Activated CD4-positive, alpha-beta T cell treated with anti-CD3 and anti-CD28 coated beads for 36 hours (primary cell): ENCODE data around the gene ZP3. TPM values are rescaled to one million over a fixed set of nuclear protein-coding genes. Genes with fewer than 3 reads are reported as not detected.
"Not testable (repeated sequence)": the region's sequence is repeated elsewhere in the genome, so short reads cannot be mapped to it uniquely, and the experiment has no call there.

Experiments used
- ATAC-seq: fragments of 200-7000 bp; cut with Tn5 transposase; one replicate; pipeline ENCODE4 v1.10.0; 2021; ENCODE audit warnings: mild to moderate bottlenecking, moderate library complexity
- CTCF ChIA-PET: fragments of 350-600 bp; sonication (Branson Sonifier 250); formaldehyde crosslinking; loops from one replicate; lab custom pipeline; 2021; ENCODE audit warnings: antibody characterized with exemption; lab: Charles Lee
- POLR2A ChIA-PET: fragments of 350-600 bp; sonication (Branson Sonifier 250); formaldehyde crosslinking; loops from one replicate; lab custom pipeline; 2021; ENCODE audit warnings: antibody characterized with exemption, inconsistent platforms; lab: Charles Lee
- DNase-seq: peaks from one replicate; pipeline ENCODE4 v3.0.0-alpha.2; 2020
- H3K27ac Mint-ChIP-seq: one replicate; pipeline ENCODE4 v1.8.0; 2021; ENCODE audit warnings: mixed read lengths
- H3K27me3 Mint-ChIP-seq: one replicate; pipeline ENCODE4 v1.8.0; 2021; ENCODE audit warnings: mixed read lengths
- H3K36me3 Mint-ChIP-seq: one replicate; pipeline ENCODE4 v1.8.0; 2021; ENCODE audit warnings: low read depth, mixed read lengths
- H3K4me1 Mint-ChIP-seq: one replicate; pipeline ENCODE4 v1.8.0; 2021; ENCODE audit warnings: mixed read lengths
- H3K4me3 Mint-ChIP-seq: one replicate; pipeline ENCODE4 v1.8.0; 2021; ENCODE audit warnings: mild to moderate bottlenecking, moderate library complexity, mixed read lengths
- H3K9me3 Mint-ChIP-seq: one replicate; pipeline ENCODE4 v1.8.0; 2021; ENCODE audit warnings: low read depth, mixed read lengths
- intact Hi-C, 2 experiments: fragments of 100-400 bp; cut with DNase I in 1 of 2; cut with micrococcal nuclease in 1 of 2; formaldehyde crosslinking; loops; one replicate each; pipeline versions ENCODE4 v1.14.2 to v1.15.1; 2022 to 2024; cut with DNase I, micrococcal nuclease
- total RNA-seq, 2 experiments: library from RNA; stranded (reverse); gene quantifications; one replicate each; pipeline ENCODE4 v1.2.3, GENCODE V29; 2021

The ZP3 gene
- total RNA-seq, 2 experiments from 2014 or later, result 7.0 to 7.9 TPM

DNA sequence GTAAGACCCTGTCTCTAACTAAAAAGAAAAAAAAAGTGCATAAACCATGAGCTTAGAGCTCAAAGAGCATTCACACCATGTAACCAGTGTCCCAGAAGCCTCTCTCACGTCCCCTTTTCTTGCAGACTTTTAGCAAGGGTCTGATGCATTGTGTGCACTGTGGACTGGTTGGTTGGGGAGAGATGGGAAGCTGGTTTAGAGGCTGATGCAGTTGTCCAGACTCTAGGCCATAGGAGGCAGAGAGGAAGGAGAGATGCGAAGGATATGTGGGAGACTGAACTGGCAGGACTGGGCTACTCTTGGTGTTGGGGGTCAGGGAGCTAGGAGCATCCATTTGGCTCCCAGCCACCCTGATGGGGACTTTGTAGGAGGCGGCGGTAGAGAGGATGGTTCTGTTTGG, 17.0 kb upstream of the ZP3 start:
- POLR2A ChIA-PET, result no interaction called here

GRCh38 chr7:76408121-76408560, 16.6 kb upstream of the ZP3 start:
- Mint-ChIP-seq H3K36me3 (peaks cover 1% of the 10 kb centered on the region), H3K27me3 (no peaks in the 10 kb centered on the region), H3K9me3 (no peaks in the 10 kb centered on the region), H3K4me3 (no peak overlapping the region), H3K4me1 (peaks cover 4% of the 10 kb centered on the region), H3K27ac (no peak overlapping the region)
- POLR2A ChIA-PET, result no interaction called here
- intact Hi-C loops, result no loop called here
- ATAC-seq, result no peak
- CTCF ChIA-PET, result no interaction called here
- no peak for DNase-seq

More for the DNA sequence above, 17.0 kb upstream of the ZP3 start:
- Mint-ChIP-seq H3K27me3 (no peaks in the 10 kb centered on the region), H3K4me1 (peaks cover 4% of the 10 kb centered on the region), H3K27ac (no peak overlapping the region), H3K9me3 (no peaks in the 10 kb centered on the region), H3K36me3 (peaks cover 1% of the 10 kb centered on the region), H3K4me3 (no peak overlapping the region)
- DNase-seq (no peak), ATAC-seq (no peak)
- CTCF ChIA-PET, result no interaction called here
- intact Hi-C loops, result no loop called here

GRCh38 chr7:76409537-76409936, 15.2 kb upstream of the ZP3 start, which contains the start of gene SSC4D:
SSC4D (minus strand) TSS chr7:76409697; CDS start chr7:76404439, 5,258 bp downstream.
- Mint-ChIP-seq H3K4me3 (no peak within 1 kb of the TSS), H3K4me1 (no peaks in the 10 kb centered on the region), H3K27ac (no peak within 1 kb of the TSS), H3K27me3 (no peaks in the 10 kb centered on the region), H3K36me3 (peaks cover 1% of the 10 kb centered on the region), H3K9me3 (no peaks in the 10 kb centered on the region)
- DNase-seq (no peak), ATAC-seq (no peak)
- intact Hi-C loops, result no loop called here
- CTCF ChIA-PET, result no interaction called here
- POLR2A ChIA-PET, result no interaction called here

DNA sequence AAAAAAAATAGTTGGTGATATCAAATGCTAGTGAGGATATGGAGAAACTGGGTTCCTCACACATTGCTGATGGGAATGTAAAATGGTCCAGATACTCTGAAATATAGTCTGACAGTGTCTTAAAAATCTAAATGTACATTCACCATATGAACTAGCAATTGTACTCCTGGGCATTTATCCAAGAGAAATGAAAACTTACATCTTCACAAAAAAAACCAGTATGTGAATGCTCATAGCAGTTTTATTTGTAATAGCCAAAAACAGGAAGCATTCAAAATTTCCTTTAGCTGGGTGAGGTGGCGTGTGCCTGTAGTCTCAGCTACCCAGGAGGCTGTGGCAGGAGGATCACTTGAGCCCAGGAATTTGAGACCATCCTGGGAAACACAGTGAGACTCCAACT, 13.1 kb upstream of the ZP3 start:
- ChIA-PET CTCF (no interaction called here), POLR2A (no interaction called here)
- ATAC-seq, result no peak
- Mint-ChIP-seq H3K36me3 (peaks cover 1% of the 10 kb centered on the region), H3K4me1 (no peaks in the 10 kb centered on the region), H3K27ac (no peak overlapping the region), H3K4me3 (no peak overlapping the region), H3K9me3 (no peaks in the 10 kb centered on the region), H3K27me3 (no peaks in the 10 kb centered on the region)
- intact Hi-C loops, result no loop called here
- DNase-seq, result no peak

DNA sequence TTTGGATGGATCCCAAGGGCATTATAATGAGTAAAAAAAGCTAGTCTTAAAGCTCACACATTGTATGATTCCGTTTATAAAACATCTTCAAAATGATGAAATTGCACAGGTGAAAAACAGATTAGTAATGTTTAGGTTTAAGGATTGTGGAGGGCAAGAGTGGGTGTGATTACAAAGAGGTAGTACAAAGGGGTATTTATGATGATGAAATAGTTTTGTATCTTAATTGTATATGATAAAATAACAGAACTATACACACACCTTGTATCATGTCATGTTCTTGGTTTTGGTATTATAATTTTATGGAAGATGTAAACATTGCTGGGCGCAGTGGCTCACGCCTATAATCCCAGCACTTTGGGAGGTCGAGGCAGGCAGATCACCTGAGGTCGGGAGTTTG, 12.5 kb upstream of the ZP3 start:
- intact Hi-C loops, result no loop called here

GRCh38 chr7:76417654-76418310, 7.0 kb upstream of the ZP3 start:
- H3K27me3 Mint-ChIP-seq, POLR2A ChIA-PET, H3K4me3 Mint-ChIP-seq, H3K9me3 Mint-ChIP-seq, DNase-seq, intact Hi-C loops, ATAC-seq, H3K27ac Mint-ChIP-seq, CTCF ChIA-PET, H3K36me3 Mint-ChIP-seq, H3K4me1 Mint-ChIP-seq: not testable (repeated sequence)

More for the DNA sequence above, 12.5 kb upstream of the ZP3 start:
- H3K27ac Mint-ChIP-seq, result no peak overlapping the region
- H3K36me3 Mint-ChIP-seq, result peaks cover 1% of the 10 kb centered on the region
- no peak for DNase-seq
- no peaks in the 10 kb centered on the region for H3K4me1 Mint-ChIP-seq
- ChIA-PET CTCF (no interaction called here), POLR2A (no interaction called here)
- ATAC-seq, result no peak
- H3K27me3 Mint-ChIP-seq, result no peaks in the 10 kb centered on the region
- H3K4me3 Mint-ChIP-seq, result no peak overlapping the region
- no peaks in the 10 kb centered on the region for H3K9me3 Mint-ChIP-seq

DNA sequence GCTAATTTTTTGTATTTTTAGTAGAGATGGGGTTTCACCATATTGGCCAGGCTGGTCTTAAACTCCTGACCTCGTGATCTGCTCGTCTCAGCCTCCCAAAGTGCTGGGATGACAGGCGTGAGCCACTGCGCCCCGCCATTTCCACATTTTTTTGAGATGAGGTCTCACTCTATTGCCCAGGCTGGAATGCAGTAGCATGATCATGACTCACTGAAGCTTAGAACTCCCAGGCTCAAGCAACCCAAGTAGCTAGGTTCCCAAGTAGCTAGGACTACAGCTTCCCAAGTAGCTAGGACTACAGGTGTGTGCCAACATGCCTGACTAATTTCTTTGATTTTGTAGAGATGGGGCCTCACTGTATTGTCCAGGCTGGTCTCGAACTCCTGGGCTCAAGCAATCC, 3.7 kb upstream of the ZP3 start:
- DNase-seq, H3K27ac Mint-ChIP-seq, H3K9me3 Mint-ChIP-seq, ATAC-seq, POLR2A ChIA-PET, H3K27me3 Mint-ChIP-seq, CTCF ChIA-PET, H3K4me1 Mint-ChIP-seq, H3K36me3 Mint-ChIP-seq, H3K4me3 Mint-ChIP-seq, intact Hi-C loops: not testable (repeated sequence)

- ChIA-PET POLR2A (interaction anchor here (0.6 kb wide), 1 partner anchor 70 kb away, joined by 6 read pairs; no protein-coding TSS in a partner anchor), CTCF (no interaction called here)
- H3K27me3 Mint-ChIP-seq, result peaks cover 2% of the 10 kb centered on the region
- intact Hi-C loops, result no loop called here
- no peak overlapping the region for H3K4me3 Mint-ChIP-seq
- no peaks in the 10 kb centered on the region for H3K9me3 Mint-ChIP-seq
- ATAC-seq (no peak), DNase-seq (no peak)
- H3K36me3 Mint-ChIP-seq, result no peaks in the 10 kb centered on the region
- H3K4me1 Mint-ChIP-seq, result peaks cover 9% of the 10 kb centered on the region
- no peak overlapping the region for H3K27ac Mint-ChIP-seq
Measured at GRCh38 chr7:76423666-76424412, 911 bp upstream of the ZP3 start.

- H3K27me3 Mint-ChIP-seq, result peaks cover 2% of the 10 kb centered on the region
- no peak overlapping the region for H3K4me3 Mint-ChIP-seq
- H3K36me3 Mint-ChIP-seq, result no peaks in the 10 kb centered on the region
- no peak overlapping the region for H3K27ac Mint-ChIP-seq
- no peak for DNase-seq
- peaks cover 6% of the 10 kb centered on the region for H3K4me1 Mint-ChIP-seq
- ChIA-PET POLR2A (interaction anchor here (0.6 kb wide), 1 partner anchor 66 kb away, joined by 7 read pairs; the partner anchor contains the start of gene YWHAG), CTCF (no interaction called here)
- intact Hi-C loops, result no loop called here
- no peak for ATAC-seq
- H3K9me3 Mint-ChIP-seq, result no peaks in the 10 kb centered on the region
Measured at GRCh38 chr7:76425156-76425555, 406 bp downstream of the ZP3 start.

- H3K4me3 Mint-ChIP-seq, H3K27me3 Mint-ChIP-seq, H3K9me3 Mint-ChIP-seq, H3K27ac Mint-ChIP-seq, H3K36me3 Mint-ChIP-seq, intact Hi-C loops, H3K4me1 Mint-ChIP-seq, CTCF ChIA-PET, ATAC-seq, POLR2A ChIA-PET, DNase-seq: not testable (repeated sequence)
Measured at GRCh38 chr7:76425558-76425957, 808 bp downstream of the ZP3 start.

GRCh38 chr7:76426246-76426645, 1.5 kb downstream of the ZP3 start:
- DNase-seq (no peak), ATAC-seq (no peak)
- no peak overlapping the region for H3K27ac Mint-ChIP-seq
- POLR2A ChIA-PET, result no interaction called here
- intact Hi-C loops, result no loop called here
- peaks cover 6% of the 10 kb centered on the region for H3K4me1 Mint-ChIP-seq
- no peaks in the 10 kb centered on the region for H3K9me3 Mint-ChIP-seq
- H3K4me3 Mint-ChIP-seq, result no peak overlapping the region
- no peaks in the 10 kb centered on the region for H3K36me3 Mint-ChIP-seq
- peaks cover 2% of the 10 kb centered on the region for H3K27me3 Mint-ChIP-seq
- CTCF ChIA-PET, result no interaction called here

DNA sequence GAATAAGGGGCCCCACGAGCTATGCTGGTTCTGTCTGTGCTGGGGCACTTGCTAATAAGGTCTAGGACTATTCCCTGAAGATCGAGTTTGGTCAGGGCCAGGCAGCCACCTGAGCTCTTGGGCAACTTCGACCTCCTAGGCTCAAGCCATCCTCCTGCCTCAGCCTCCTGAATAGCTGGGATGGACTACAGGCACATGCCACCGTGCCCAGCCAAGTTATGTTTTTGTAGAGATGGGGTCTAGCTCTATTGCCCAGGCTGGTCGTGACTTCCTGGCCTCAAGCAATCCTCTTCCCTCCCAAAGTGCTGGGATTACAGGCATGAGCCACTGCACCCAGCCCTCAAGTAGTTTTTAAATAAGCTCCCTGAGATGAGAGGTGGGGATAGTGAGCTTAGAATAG, 2.9 kb downstream of the ZP3 start:
- Mint-ChIP-seq H3K4me1 (peaks cover 6% of the 10 kb centered on the region), H3K27me3 (peaks cover 2% of the 10 kb centered on the region), H3K9me3 (no peaks in the 10 kb centered on the region), H3K27ac (no peak overlapping the region), H3K4me3 (no peak overlapping the region), H3K36me3 (no peaks in the 10 kb centered on the region)
- ChIA-PET CTCF (interaction anchor here (0.5 kb wide), 1 partner anchor 856 kb away, joined by 3 read pairs; no protein-coding TSS in a partner anchor), POLR2A (no interaction called here)
- intact Hi-C loops, result no loop called here
- DNase-seq, result no peak
- ATAC-seq, result no peak
